HG03280 (cell line): Measurements from ENCODE around the gene RNF11.
A peak's percentile ranks its signal among the peaks of the same experiment; 100 is the strongest.
"Not testable (repeated sequence)": the region's sequence is repeated elsewhere in the genome, so short reads cannot be mapped to it uniquely, and the experiment has no call there.

Experiments used
- ATAC-seq: cut with Tn5 transposase; IDR thresholded peaks from one replicate; pipeline ENCODE4 v1.9.1; 2021; ENCODE audit warnings: mild to moderate bottlenecking, moderate library complexity; ENCODE audit not compliant: unreplicated experiment

The RNF11 gene

GRCh38 chr1:51235673-51236530, at the start of gene RNF11:
RNF11 (plus strand) TSS chr1:51236273; CDS start chr1:51236757, 484 bp downstream.
- peak; percentile 84 for ATAC-seq

GRCh38 chr1:51188230-51188629, 47.8 kb upstream of the RNF11 start:
- no peak for ATAC-seq

GRCh38 chr1:51189421-51190073, 46.5 kb upstream of the RNF11 start:
- no peak for ATAC-seq

GRCh38 chr1:51190961-51191360, 45.1 kb upstream of the RNF11 start:
- ATAC-seq = no peak

- no peak for ATAC-seq
These were observed 43.7 kb upstream of the RNF11 start for GRCh38 chr1:51192213-51192843.

GRCh38 chr1:51193564-51193963, 42.5 kb upstream of the RNF11 start:
- no peak for ATAC-seq

- peak; percentile 96 for ATAC-seq
These were observed 32.8 kb upstream of the RNF11 start for GRCh38 chr1:51203121-51203873.

- ATAC-seq = no peak
These were observed 32.2 kb upstream of the RNF11 start for GRCh38 chr1:51203874-51204245.

- ATAC-seq = no peak
These were observed 26.0 kb upstream of the RNF11 start for GRCh38 chr1:51210055-51210454.

GRCh38 chr1:51210676-51211075, 25.4 kb upstream of the RNF11 start:
- ATAC-seq = no peak

GRCh38 chr1:51214615-51215131, 21.4 kb upstream of the RNF11 start:
- no peak for ATAC-seq

GRCh38 chr1:51215169-51215568, 20.9 kb upstream of the RNF11 start:
- ATAC-seq = no peak

GRCh38 chr1:51216631-51217030, 19.4 kb upstream of the RNF11 start:
- no peak for ATAC-seq

- no peak for ATAC-seq
These were observed 19.0 kb upstream of the RNF11 start for GRCh38 chr1:51217101-51217500.

- no peak for ATAC-seq
These were observed 17.5 kb upstream of the RNF11 start for GRCh38 chr1:51218570-51218969.

GRCh38 chr1:51219022-51219421, 17.1 kb upstream of the RNF11 start:
- ATAC-seq = no peak

- ATAC-seq = not testable (repeated sequence)
These were observed 14.5 kb upstream of the RNF11 start for GRCh38 chr1:51221529-51221928.

- ATAC-seq = no peak
These were observed 13.8 kb upstream of the RNF11 start for GRCh38 chr1:51222136-51222787.

- no peak for ATAC-seq
These were observed 13.3 kb upstream of the RNF11 start for GRCh38 chr1:51222809-51223208.

GRCh38 chr1:51224255-51224654, 11.8 kb upstream of the RNF11 start:
- no peak for ATAC-seq
